IPS-NIHi7 (cell line): ENCODE measurements around the gene CDKN1C.

Experiments
- DNase-seq: peaks from one replicate; pipeline ENCODE4 v3.0.0; 2012; ENCODE audit warnings: mixed read lengths; ENCODE audit errors: extremely low spot score

Gene CDKN1C

DNA sequence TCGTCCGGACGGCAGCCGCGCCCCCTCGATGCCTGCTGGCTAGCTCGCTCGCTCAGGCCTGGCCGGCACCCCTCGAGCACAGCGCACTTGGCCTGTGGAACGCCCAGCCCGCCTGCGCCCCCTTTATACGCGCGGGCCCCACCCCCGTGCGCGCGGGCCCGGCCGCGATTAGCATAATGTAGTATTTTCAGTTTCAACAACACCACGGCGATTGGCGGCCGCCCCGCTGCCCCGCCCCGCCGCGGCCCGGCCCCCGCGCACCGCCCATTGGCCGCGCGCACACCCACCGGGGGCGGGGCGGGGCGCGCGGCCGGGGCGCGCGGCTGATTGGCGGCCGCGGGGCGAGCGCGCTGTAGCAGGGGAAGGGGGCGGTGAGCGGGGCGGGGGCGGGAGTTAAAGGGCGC lies at the start of gene CDKN1C:
TSS of gene CDKN1C (minus strand) at position 98 of the 404 bp plus-strand sequence. CDS start 319 bp downstream, outside the sequence.
- peak; percentile 92 for DNase-seq

GRCh38 chr11:2934611-2935239 lies 49.1 kb upstream of the CDKN1C start:
- no peak for DNase-seq

DNA sequence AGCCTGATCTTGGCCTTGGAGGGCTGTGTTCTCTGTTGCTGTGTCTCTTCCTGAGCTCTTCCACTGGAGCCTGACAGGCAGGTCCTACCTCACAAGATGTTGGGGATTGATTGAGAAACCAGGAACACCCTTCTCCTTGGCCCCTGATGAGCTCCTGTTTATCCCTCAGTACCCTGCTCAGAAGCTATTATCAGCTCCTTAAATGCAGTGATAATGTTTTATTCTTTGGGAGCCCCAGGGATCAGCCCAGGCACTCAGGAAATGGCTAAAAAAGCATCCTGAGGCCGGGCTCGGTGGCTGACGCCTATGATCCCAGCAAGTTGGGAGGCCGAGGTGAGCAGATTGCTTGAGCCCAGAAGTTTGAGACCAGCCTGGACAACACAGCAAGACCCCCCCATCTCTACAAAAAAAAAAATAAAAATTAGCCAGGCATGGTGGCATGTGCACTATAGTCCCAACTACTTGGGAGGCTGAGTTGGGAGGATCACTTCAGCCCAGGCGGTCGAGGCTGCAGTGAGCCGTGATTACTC lies 48.5 kb upstream of the CDKN1C start:
- DNase-seq, result no peak

DNA sequence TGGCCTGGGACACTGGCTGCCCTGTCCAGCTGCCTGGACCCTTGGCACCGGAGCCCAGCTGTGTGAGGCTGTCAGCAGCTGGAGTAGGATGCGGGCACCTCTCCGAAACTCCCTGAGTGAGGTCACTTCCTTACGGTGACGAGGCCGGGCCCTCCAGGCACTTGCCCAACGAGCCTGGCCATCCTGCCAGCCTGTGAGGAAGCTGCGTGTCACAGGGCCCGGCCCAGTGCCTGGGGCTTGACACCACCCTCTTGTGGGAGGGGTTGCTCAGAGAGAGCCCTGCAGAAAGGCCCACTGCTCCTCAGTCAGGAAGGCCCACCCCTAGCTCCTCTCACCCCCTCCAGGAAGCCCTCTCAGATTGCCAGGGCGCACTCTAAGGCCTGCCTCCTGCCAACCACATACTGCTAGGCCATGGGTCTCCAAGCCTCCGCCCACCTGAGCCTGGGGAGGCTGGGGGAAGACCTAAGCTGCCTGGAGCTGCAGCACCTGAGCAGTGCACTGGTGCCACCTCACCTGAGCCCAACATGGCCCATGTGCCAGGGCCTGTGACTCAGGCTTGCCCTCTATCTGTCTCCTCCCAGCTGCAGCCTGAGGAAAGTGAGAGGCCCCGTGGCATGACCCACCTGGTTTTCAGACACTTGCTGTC lies 47.9 kb upstream of the CDKN1C start:
- DNase-seq, result no peak

- no peak for DNase-seq
Observed at GRCh38 chr11:2932850-2933251, 47.3 kb upstream of the CDKN1C start.

DNA sequence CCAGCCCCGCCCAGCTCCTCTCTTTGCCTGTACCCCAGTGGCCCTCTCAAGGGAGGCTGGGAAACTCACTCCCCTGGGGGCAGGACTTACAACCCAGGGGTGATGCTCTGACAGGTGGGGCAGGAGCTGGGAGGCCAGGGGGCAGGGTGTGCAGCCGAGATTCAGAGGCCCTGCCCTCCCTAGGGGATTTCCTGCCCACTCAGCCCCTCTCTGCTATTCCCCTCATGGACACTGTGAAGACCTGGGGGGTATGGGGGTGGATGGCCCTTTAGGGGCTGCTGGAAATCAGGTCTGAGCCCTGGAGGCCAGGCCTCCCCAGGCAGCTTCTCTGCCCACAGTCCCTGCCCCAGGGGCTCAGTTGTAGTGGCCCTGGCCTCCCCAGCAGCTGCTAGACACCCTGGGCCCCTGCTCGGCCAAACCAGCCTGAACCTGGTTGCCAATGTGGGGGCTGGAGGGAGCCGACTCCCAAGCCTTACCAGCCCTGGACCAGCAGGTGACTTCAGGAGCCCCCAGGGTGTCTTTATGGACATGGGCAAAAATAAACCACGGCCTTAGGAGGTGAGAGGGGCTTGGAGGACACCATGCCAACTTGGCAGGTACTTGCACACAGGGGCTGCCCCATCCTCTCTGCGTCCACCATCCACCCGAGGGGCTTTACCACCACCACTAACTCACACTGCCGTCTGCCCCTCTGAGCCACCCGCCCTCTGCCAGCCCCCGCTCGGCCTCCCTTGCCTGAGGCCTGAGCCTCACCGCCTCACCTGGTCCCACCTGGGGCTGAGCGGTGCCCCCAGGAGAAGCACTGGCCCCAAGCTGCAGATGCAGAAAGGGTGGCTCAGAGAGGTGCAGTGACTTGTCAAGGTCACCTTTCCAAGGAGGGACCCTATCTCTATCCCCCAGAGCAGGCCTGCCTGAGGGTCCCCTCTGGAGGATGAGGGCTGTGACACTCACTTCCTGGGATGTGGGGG lies 46.5 kb upstream of the CDKN1C start:
- DNase-seq, result no peak

DNA sequence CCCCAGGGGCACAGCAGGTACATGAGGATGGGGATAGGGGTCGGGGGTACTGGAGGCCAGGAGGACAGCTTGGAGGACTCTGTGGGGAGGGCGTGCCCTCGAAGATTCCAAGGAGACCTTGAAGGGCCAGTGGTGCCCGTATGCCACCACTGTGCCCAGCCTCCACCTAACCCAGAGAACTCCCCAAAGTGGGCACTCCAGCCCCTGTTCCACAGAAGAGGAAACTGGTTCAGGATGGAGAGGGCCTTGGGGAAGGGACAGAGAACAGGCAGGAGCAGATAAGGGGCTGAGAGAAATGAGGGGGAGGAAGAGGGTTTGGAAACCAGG lies 45.8 kb upstream of the CDKN1C start:
- no peak for DNase-seq

DNA sequence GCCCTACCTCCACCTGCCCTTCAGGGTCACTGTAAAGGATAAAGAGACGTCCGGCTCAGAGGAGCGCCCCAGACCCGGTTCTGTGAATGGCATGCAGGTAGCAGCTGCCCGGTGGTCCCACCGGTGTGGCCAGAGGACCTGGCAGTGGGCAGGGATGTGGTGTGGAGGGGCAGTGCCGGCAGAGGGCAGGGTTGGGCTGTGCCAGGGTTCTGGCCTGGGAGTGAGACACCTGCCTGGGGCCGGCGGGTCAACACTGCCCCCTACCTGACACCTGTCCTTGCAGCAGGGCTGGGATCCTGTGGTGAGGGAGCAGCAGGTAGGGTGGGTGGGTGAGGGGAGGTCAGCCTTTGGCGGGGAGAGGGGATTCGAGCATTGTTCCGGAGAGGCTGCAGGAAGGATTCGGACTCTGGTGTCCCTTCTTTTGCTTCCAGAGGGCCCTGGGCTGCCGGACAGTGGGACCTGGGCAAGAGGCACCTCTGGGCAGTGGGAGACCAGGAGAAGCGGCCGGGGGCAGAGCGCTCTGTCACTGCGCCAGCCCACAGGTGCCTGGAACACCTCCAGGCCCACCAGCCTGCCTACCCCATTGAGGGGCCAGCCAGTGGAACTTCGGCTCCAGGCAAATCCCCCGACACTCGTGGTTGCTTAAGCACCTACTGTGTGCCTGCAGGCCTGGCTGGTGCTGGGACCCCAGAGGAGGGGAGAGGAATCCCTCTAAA lies 45.3 kb upstream of the CDKN1C start:
- peak; percentile 94 for DNase-seq

DNA sequence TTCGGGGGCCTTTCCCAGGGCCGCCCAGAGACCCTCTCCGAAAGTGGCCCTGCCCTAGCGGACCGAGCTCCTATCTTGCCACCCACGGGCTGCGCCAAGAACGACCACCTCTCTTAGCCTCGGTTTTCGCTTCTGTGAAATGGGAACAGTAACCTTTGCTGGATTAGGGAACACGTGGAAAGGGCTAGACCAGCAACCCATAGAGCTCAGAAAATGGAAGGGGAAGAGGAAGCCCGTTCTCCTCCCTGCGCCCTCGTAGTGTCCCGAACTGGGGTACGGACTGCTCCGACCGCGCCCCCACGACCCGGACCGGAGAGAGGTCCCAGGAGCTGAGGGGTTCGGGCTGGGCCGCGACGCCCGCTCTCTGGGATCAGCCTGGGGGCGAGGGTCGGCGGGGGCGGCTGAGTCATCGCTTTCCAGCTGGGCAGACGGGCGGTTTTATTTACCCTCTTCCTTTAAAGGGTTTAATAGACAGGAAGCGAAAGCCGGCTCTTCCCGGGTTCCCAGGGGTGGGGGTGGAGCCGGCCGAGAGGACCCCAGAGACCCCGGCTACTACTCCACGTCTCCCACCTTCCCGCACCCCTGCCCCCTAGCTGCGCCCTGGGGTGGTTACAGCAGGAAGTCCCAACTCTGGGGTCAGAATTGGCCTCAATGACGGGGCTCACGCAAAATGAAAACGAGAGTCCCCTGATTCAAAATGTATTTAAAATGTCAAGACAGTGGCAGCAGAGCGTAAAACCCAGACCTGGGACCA lies 44.6 kb upstream of the CDKN1C start:
- peak; percentile 71 for DNase-seq

DNA sequence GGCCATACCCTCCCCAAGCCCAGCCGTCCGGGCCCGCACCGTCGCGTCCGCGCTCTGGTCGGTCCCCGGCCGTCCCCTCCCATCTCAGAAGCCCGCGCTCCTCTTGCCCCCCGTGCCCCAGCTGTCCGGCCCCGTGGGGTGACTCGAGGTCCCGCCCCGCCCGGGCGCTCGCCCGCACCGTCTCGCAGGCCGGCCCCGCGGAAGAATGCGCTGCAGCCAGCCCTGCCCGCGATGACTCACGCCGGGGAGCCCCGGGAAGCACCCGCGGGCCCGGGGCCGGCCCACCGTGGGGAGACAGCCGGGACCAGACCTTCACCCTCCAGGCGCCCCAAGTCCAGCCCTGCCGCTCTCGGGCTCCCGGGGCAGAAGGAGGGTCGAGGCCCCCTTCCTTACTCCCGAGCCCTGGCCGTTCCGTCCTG lies 44.0 kb upstream of the CDKN1C start:
- DNase-seq, result no peak

GRCh38 chr11:2928605-2929530 lies 43.3 kb upstream of the CDKN1C start, which contains the start of gene PHLDA2:
PHLDA2 (minus strand) TSS chr11:2929420; CDS start chr11:2929364, 56 bp downstream.
- DNase-seq, result peak; percentile 81

GRCh38 chr11:2927851-2928604 lies 42.5 kb upstream of the CDKN1C start:
- DNase-seq, result no peak

DNA sequence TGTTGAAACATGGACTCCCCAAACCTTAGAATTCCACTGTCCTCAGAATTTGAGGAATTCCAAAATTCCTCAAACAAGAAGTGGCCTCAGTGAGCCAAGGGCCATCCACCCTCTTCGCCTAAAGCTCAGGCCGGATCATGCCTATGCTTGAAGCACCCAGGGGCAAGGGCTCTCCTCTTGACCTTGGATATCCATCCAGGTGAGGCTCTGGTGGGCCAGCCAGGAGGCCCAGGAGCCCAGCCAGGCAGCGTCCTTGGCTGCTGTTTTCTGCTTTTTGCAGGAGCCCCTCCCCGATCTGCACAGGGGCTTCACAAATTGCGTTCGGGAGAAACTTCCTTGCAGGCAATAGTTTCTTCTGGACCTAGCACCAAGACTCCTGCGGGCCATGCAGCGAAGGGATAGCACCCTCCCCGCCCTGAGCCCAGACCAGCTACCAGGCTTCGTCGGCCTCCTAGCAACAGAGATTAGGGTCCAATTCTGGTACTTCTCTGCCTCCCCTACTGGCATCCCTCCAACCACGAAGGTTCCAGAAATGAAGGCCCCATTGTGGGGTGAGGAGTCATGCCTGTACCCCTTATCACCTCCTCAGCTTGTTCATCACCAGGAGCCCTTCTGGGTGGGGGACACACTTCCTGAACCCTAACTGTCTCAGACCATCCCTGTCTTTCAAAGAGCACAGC lies 41.7 kb upstream of the CDKN1C start:
- DNase-seq, result no peak

GRCh38 chr11:2926611-2927051 lies 41.1 kb upstream of the CDKN1C start:
- DNase-seq, result no peak

DNA sequence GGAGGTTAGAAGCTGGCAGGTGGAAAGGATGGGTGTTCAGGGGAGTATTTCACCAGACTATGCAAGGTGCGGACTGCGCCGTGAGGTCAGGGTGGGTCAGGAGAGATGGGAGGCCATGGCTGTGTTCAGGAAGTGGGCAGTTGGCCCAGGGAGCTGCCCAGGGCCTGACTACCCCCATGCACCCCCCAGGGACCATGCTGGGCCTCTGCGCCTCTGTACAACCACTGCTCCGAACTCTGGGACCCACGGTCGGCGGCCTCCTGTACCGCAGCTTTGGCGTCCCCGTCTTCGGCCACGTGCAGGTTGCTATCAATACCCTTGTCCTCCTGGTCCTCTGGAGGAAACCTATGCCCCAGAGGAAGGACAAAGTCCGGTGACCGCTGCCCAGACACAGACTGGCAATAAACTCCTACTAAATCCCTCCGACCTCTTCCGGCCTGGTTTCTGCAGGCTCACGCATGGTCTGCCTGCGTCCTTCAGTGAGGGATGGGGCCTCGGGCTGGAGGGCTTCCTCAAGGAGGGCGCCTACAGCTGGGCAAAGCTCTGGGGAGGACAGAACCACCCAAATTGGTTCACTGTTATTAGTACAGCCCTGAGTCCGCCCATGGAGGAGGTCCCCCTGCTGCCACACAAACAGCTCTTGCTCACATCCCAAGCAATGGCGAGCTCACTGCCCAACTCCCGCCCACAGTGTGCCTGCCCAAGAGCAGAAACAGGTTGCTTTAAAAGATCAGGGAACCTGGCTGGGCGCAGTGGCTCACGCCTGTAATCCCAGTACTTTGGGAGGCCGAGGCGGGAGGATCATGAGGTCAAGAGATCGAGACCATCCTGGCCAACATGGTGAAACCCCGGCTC lies 39.5 kb upstream of the CDKN1C start:
- DNase-seq, result no peak

DNA sequence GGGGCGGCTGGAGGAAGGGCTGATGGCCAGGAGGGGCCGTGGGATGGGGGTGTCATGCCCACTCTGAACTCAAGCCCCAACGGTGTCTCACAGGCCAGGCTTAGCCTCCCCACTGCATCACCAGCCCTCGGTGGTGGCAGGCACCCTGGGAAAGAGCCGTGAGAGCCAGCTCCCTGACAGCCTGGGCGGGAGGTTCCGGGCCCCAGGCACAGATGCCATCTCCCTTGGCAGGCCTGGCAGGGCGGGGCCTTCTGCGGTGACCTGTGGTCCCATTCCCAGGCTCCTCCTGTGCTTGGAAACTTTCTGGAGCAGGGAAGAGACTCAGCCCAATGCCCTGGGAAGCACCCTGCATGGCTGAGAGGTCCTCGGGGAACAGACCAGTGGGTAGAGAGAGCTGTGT lies 38.8 kb upstream of the CDKN1C start:
- DNase-seq, result no peak
